GM12872 (cell line): ENCODE measurements around the gene ZNF735.
"Not testable (repeated sequence)": the region's sequence is repeated elsewhere in the genome, so short reads cannot be mapped to it uniquely, and the experiment has no call there.

Experiments used
- CTCF ChIP-seq: IDR thresholded peaks from 3 replicates; pipeline ENCODE4 v1.5.1; 2011; ENCODE audit warnings: low read depth, mild to moderate bottlenecking, low read length, moderate library complexity; ENCODE audit not compliant: insufficient read depth

The ZNF735 gene

GRCh38 chr7:64183827-64184372 is 23.1 kb upstream of the ZNF735 start:
- TF ChIP-seq CTCF, result no peak

GRCh38 chr7:64184376-64184775 is 22.6 kb upstream of the ZNF735 start:
- TF ChIP-seq CTCF, result no peak

GRCh38 chr7:64187408-64187807 is 19.6 kb upstream of the ZNF735 start:
- no peak for TF ChIP-seq CTCF

GRCh38 chr7:64192148-64192704 is 14.8 kb upstream of the ZNF735 start:
- no peak for TF ChIP-seq CTCF

- TF ChIP-seq CTCF, result no peak
Measured at GRCh38 chr7:64192775-64193174, 14.2 kb upstream of the ZNF735 start.

- no peak for TF ChIP-seq CTCF
Measured at GRCh38 chr7:64223366-64223765, 16.4 kb downstream of the ZNF735 start.

GRCh38 chr7:64228174-64228573 is 21.2 kb downstream of the ZNF735 start, which contains the start of gene ZNF679:
Gene ZNF679, plus strand, starts transcription at chr7:64228474. Its CDS starts 20,644 bp downstream, at chr7:64249118.
- TF ChIP-seq CTCF, result not testable (repeated sequence)
